Measurements from ENCODE around the gene SYNM.
"Not testable (repeated sequence)": the region's sequence is repeated elsewhere in the genome, so short reads cannot be mapped to it uniquely, and the experiment has no call there.

The SYNM gene

DNA sequence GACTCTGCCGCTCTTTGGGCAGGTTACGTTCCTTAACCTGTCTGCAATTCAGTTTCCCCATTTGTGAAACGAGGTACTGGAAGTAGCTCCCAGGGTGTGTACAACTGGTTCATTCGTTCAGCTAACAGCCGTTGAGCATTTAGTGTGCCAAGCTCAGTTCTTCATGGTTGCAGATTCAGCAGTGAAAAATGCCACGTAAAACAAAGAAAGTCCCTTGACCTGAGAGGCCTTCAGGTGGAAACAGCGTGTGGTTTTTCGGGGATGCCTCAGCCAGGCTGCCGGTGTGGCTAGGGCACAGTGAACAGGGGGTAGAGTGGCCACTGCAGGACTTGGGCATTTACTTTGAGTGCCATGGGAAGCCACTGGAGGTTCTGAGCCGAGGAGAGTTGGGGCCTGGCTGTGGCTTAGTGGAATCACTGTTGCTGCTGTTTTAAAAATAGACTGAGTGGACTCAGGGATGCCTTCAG is 4.7 kb downstream of the SYNM start:
- no peak for DNase-seq

DNA sequence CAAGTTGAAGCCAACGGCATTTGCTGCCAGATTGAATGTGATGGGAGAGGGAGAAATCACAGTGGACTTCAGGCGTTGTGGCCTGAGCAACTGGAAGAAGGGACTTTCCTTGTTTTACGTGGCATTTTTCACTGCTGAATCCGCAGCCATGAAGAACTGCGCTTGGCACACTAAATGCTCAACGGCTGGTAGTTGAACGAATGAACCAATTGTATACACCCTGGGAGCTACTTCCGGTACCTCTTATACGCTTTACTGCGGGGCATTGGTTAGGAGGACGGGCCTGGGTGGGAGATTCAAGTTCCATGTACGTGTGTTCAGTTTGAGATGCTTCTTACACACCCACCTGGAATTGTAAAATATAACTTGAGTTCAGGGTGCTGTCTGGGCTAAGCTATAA is 5.2 kb downstream of the SYNM start:
- no peak for DNase-seq

DNA sequence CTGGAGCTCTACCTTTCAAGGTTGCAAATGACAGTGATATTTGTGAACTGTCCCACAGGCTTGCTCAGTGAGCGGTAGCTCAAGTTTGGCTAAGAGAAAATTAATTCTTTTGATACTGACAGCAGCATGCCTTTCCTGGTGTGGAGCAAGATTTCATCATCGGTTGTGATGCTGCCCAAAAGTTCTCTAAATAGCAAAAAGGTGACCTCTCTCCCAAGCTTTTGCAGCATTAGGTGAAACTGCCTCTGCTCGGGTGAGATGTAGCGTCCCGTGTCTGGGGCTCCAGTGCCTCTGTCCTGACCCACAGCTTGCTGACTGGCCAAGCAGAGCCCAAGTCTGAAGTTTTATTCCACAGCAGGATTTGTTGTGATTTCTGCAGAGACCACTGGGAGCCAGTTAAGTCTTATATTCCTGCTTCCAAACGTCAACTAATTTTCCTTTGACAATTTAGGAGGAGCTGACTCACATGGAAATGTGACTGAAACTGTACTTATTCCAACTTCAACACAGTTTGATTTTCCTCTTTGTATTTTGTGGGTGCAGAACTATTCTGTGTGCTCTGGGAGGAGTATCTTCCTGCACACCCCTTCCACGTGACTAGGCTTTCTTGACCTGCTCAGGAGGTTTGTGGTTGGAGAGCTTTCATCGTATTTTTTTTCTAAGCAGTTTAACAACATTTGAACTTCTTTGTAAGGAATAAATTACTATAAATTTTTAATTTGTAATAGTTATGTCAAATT is 5.9 kb downstream of the SYNM start:
- DNase-seq = no peak

DNA sequence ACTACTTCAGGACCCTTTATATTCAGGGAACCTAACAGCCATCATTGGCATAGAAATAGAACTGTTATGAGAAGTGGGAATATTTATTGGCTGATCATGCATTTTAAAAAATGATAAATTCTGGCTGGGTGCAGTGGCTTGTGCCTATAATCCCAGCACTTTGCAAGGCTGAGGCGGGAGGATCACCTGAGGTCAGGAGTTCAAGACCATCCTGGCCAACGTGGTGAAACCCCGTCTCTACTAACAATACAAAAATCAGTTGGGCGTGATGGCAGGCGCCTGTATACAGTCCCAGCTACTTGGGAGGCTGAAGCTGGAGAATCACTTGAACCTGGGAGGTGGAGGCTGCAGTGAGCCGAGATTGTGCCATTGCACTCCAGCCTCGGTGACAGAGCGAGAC is 6.8 kb downstream of the SYNM start:
- DNase-seq = not testable (repeated sequence)

DNA sequence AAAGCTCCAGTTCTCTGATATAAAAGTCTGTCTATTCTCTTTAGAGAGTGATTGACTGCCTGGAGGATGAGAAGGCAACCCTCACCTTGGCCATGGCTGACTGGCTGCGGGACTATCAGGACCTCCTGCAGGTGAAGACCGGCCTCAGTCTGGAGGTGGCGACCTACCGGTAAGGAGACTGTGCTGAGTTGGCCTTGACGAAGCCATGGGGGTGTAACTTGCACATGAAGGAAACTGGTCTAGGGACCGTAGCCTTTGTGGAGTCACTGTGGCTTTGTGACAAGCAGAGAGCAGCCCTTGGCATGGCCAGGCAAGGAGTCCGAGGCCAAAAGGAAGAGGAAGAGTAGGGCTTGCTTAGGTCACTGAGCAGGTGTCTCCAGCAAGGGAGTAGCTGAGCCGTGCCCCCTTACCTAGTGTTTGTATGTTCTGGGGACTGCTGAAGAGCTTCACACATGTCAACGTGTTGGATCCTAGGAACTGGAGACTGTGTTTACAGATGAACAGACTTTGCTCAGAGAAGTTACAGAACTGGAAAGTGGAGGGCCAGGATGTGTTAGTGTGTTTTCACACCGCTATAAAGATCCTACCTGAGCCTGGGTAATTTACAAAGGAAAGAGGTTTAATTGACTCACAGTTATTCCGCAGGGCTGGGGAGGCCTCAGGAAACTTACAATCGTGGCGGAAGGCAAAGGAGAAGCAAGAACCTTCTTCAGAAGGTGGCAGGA is 8.8 kb downstream of the SYNM start:
- no peak for DNase-seq

DNA sequence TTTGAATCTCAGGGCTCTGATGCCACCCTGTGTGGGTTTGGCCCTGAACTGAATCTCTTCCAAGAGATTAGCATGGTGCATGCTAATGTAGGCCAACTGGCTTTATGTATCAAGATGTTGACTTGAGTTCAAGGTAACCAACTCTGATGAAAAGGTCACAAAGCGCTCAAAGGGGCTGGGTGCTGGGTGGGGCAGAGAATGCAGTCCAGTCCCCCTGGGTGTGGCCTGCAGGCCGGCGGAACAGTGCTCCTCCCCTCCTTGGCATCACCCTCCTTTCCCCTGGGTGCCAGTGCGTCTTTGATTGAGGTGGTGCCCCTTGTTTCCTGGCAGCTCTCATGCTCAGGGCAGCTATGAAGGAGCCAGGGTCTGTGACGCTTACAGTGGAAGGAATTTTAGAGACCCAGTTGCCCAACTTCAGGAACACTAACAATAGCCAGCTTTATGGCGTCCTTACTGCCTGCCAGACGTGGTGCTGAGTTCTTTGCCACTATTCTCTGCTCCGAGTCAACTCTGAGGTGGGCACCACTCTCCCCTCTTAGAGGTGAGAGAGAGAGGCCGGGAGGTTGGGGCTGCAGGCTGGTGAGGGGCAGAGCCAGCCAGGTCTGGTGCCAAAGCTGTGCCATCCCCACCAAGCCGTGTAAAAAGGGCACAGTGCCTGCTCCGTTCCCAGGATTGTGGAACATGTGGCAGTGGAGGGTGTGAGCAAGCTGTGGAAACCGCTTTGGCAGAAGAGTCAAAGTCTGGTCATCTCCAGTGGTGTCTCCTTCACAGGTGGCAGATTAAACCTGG is 9.8 kb downstream of the SYNM start:
- no peak for DNase-seq

DNA sequence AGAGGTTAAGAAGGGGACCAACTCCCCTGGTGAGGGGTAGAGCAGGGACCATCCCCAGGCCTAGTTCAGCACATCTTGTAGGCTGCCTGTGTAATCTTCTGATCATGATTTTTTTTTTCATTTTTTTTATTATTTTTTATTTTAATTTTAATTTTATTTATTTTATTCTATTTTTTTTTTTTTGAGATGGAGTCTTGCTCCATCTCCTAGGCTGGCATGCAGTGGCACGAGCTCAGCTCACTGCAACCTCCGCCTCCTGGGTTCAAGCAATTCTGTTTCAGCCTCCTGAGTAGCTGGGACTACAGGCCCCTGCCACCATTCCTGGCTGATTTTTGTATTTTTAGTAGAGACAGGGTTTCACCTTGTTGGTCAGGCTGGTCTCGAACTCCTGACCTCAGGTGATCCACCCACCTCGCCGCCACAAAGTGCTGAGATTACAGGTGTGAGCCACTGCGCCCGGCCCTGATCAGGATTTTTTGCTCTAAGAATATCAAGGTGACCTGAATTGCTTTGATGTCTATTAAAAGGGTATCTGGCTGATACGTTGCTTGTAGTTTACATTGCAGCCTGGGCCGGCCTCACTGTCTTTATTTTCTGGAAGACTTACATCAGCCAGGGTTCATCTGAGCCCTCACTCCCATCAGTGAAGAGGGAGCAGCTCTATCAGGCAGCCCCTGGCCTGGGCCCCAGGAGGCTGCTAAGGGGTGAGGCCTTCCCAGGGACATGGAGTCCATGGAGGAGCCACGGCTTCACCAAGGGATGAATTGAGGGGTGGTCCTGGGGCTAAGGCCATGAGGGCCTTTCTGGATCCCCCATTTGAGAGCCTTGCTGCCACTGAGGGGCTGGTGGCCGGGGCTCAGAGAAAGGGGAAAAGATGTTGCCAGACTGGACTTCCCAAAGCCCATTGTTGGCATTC is 10.7 kb downstream of the SYNM start:
- DNase-seq = no peak

DNA sequence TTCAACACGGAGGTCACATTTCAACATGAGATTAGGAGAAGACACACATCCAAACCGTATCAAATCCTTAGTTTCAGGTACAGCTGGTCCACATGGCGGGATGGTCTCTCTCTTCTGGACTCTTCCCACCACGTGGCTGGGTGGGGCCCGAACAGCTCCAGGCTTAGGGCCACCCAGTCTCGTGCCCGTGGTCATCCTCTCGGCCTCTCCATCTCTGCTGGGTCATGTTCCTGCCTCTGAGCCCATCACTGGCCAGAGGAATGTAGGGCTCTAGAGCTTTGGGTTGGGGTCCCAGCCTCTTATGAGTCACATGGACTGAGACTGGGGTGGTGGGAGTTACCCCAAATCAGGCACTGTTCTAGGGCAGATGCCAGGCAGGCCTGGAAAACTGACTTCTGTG is 12.2 kb downstream of the SYNM start:
- no peak for DNase-seq

DNA sequence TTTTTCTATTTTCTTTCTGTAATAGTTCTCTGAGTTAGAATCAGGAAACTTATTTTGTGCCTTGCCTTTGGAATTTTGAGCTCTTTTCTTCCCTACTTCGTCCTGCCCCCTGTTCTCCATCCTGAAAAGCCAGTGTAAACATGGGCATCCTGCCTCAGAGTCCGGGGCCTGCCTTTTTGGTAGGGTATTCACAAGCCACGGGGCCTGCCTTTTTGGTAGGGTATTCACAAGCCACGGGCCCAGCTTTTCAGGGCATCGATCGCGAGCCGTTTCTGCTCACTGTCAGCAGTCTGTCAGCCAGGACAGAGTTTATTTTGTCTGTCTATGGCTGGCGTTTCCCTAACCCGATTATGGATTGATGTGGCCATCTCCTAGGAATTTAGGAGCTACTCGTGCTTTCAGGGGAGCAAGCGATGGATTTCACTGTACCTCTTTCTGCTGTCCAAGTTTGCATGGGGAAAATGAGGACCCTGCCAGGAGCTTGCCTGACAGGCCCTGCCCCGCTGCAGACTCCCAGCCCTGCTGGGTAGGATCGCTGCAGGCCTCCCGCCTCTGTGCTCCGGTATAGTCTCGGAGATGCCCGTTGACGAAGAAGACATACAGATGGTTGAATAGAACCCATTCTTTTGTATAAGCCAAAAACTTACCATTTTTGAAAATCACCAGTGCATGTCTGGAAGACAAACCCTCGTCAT is 12.8 kb downstream of the SYNM start:
- DNase-seq = no peak

DNA sequence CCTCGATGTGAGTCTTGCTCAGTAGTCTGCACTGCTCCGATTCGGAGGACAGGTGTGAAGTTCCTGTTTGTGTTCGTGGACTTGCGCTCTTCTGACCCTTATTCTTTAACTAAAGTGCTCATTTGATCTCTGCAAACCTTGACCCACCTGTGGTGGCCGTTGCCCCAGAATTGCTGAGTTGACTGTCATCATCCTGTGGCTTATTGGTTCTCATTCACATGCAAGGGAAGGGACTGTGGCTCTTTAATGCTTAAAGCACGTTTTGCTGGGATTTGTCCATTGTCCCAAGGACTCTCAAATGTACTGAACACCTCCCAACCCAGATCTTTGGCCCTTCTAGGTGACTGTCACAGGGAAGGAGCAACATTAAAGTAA is 13.4 kb downstream of the SYNM start:
- no peak for DNase-seq

DNA sequence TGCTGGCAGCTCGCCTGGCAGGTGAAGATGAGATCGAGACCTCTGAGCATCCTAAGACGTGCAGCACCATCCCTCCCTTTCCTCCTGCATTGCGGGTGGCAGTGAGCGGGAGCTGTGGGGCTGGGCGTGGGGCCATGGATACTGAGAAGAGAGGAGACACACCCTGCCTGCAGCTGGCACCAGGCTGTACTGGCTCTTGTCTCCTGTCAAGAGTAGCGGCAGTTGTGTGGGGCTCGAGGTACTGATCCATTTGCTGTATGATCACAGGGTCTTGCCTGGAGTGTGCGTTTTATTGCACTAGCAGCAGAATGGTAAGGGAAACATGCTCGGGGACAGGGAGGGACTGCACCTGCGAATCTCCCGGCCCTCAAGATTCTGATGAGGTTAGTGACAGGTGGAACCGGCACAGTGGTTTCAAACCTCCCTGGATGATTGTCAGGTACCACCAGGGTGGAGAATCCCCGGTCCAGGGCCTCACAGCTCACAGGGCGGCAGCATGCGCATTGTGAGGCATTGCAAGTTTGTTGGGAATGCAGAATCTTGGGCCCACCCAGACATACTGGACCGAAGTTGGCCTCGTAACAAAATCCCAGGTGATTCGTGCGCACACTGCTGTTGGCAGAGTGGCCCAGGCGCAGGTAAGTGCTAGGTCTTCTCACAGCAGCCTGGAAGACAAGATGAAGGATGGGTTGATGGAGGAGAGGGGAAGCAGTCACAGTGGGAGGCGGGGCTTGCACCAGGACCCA is 14.1 kb downstream of the SYNM start:
- DNase-seq = no peak

DNA sequence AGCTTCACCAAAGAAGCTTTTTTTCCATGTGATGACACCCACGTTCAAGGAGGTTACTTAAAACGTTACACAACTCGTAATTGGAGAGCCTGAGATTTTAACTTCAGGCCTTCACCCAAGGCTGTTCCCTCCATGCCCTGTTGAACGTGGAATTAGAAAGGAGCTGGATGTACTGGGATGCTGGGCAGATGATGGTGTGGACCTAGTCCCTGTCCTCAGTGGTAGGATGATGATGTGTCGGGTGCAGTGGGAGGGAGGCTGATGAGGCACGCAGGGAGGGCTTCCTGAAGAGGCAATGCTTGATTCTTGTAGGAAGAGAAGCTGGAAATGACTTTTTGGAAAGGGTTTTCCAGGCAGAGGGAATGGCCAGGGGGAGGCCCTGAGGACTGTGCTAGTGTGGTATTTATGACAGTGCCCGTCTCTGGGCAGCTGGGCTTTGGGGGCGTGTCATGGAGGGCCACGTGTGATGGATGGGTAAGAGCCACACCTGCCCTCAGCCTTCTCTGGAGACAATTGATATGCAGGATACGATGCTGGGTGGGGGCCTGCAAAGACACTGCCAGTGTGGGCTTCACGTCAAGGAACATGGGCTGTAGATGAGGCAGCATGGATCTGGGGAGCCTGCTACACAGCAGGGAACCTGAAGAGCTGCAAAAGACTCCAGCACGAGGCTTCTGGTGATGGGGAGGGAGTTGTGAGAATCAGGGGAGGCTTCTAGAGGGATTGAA is 15.3 kb downstream of the SYNM start:
- DNase-seq = no peak

DNA sequence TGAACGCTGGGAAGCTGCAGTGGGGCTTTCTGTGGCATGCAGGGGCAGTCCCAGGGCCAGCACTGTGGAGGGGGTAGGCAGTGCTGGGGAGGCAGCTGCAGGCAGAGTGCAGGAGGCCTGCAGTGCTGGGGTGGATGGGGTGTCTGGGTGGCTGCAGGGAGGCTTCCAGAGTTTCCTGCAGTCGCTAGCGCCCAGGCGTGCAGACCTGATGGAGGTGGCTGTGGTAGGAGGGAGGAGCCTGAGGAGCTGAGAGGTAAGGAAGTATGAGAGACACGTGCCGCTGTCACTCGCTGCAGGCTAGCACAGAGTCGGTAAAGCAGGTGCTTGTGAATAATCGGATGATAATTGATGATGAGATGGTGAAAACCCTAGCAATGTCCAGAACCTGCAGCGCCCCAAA is 16.3 kb downstream of the SYNM start:
- no peak for DNase-seq

DNA sequence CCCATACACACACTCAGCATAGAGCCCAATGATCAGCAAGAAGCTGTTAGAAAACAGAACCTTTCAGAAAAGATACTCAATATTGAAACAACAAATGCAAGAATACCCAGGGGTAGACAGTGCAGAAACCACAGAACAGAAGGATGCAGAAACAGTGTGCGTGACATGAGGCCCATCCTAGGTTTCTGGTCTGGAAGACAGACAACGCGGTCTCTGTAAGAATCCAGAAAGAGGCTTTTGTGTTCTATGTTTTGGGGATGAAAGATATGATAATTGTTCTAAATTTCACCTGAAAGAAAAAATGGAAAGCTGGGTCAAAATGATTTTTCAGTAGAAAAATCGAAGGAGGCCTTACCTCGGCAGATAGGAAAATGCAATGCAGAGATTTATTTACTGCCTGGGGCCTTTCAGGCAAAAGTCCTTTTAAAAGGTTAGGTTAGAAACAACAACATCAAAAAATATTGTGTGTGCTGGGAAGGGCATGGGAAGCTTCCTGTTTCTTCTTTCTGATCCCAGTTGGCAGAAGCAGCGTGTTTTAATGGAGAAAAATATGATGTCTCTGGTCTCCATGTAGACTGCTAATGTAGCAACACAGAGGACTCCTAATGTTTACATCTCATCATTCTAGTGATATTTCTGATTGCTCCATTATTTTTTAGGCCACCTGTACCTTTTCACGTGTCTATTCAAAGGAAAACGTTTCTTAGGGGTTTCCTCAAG is 17.0 kb downstream of the SYNM start:
- DNase-seq = no peak

DNA sequence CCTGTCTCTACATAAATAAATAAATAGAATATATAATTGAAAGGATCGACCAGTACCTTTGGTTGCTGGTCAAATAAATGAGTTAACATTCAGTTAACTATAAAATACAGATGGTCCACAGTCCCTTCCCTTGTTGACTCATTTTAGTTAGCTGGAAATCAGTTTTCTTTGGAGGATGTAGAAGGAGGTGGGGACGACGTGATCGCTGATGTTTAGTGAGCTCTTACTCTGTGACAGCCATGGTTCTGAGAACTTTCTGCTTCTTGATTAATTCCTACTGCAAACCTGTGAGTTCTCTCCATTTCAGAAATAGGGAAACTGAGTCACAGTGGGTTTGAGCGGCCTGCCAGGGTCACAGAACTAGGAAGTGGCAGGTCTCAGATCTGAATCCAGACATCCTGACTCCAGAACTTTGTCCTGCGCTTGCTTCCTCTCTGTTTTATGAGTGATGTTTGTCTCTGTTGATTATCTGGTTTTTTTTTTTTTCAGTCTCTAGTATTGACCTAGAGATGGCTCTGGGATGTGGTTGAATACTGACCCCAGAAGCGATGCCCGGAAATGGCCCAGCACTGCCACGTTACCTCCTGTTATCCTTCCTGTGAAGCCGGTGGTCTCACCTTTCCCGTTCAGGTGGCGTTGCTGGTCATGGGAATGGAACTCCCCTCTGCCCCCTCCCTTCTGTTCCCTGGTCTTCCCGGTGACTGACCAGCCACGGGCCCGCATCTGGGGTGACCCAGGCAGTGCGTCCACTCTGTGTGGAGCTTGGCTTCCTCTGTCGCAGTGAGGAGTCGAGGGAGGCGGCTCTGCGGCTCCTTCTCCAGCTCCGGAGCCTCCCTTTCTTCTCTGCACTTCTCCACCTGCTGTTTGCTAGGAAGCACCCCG is 18.2 kb downstream of the SYNM start:
- DNase-seq = no peak

DNA sequence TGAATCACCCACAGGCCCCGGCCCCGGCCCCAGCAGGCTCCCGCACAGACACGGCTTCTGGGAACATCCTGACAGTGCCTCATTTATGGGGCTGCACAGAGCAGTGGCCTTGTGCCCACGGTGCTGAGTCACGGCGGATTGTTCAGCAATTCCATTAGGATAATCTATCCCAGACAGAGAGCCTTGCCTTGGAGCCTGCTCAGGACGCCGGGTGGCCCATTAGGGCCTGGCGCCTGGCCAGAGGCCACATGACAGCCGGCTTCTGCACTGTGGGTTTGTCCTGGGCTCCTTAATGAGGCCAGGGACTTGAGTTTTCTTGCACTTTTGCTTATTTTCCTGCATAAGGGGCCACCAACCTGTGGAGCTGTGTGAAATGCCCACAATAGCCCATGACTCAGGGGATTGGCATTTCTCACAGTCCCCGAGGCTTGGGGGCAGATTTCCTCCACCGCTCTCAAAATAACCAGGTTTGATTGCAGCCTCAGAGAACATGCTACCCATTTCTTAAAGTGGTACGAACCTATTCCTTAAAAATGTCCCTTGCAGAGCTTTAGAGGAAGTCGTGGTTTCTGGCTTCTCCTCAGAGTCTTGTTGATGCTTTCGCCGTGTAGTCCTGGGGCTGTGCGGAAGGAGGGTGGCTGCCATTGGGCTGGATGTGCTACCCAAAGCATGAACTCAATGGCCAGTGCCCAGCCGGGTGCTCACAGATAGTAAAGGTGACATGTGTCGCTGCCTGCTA is 19.0 kb downstream of the SYNM start:
- peak; percentile 93 for DNase-seq

DNA sequence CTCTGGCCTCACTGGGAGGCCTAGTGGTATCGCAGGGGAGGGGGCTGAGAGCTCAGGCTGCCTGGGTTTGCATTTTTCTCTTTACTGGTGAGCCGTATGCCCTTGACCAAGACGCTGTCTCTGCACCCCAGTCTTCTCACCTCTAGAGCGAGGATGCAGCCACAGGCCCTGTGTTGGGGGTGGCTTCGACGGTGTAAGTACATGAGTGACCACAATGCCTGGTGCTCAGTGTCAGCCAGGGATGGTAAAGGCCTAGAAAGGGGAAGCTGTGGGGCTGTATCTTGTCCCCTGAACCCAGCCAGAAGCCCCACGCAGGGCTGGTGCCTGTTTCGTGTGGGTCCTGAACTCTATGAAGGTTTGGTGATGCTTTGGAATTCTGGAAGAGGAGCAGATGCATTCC is 19.8 kb downstream of the SYNM start:
- DNase-seq = no peak
